HG02943 (cell line): ENCODE measurements around the gene POLR2I.

Experiments used
- ATAC-seq: cut with Tn5 transposase; IDR thresholded peaks from one replicate; pipeline ENCODE4 v1.9.1; 2021; ENCODE audit warnings: mild to moderate bottlenecking, low read depth, moderate library complexity; ENCODE audit not compliant: unreplicated experiment

POLR2I gene

DNA sequence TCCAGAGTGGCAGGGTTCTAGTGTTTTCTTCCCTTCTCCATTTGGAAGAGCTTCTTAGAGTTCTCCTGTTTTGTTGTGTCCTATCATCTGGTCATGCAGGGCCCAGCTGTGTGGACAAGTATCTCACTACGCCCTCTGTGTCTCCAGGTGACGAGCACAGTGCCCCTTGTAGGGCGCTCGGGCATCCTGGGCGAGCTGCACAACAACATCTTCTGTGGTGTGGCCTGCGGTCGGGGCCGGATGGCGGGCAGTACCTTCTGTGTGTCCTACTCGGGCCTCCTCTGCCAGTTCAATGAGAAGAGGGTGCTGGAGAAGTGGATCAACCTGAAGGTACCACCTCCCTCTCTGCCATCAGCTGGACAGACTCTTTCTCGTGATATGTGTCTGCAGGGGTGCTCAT, 47.0 kb downstream of the POLR2I start:
- no peak for ATAC-seq

- ATAC-seq, result no peak
Observed at GRCh38 chr19:36064826-36065225, 49.8 kb downstream of the POLR2I start.
